Gastrocnemius medialis (tissue), 4 donors: Measurements from ENCODE around the gene MALRD1.

ENCODE experiments used
- POLR2A ChIP-seq, 2 donors: fragments of 450-650 bp; IDR thresholded peaks; one replicate each; pipeline ENCODE4 v1.6.1; 2017; ENCODE audit warnings: antibody characterized with exemption in 2 of 2, mild to moderate bottlenecking in 2 of 2, moderate library complexity in 2 of 2
- TF ChIP-seq, protein P1 (sequence below), 5 experiments: fragments of 450-650 bp in 3 of 5; fragments of 200-600 bp in 2 of 5; sonication (generic) in 2 of 5; IDR thresholded peaks in 4 of 5; conservative IDR thresholded peaks in 1 of 5; 1 replicate in 4 of 5; 2 replicates in 1 of 5; pipeline ENCODE4 v1.5.1; 2016 to 2019; ENCODE audit warnings: antibody characterized with exemption in 5 of 5, mild to moderate bottlenecking in 3 of 5, moderate library complexity in 3 of 5

DNA sequence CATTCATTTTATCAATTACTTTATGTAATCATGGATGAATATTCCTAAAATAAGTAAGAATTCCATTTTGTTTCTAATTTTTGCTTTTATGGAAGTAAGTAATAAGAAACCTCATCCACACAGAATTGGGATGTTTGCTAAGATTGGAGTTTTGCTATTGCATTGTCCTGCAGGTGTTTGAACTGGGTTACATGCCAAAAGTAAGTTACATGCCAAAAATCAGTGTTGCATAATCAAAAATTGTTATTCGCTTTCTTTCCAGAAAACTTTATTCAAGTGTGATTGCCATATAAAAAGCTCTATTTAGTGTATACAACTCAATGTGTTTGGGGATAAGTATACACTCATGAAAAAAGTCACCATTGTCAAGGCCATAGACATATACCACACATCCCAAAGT, 420.9 kb downstream of the MALRD1 start:
- TF ChIP-seq, protein P1, sequence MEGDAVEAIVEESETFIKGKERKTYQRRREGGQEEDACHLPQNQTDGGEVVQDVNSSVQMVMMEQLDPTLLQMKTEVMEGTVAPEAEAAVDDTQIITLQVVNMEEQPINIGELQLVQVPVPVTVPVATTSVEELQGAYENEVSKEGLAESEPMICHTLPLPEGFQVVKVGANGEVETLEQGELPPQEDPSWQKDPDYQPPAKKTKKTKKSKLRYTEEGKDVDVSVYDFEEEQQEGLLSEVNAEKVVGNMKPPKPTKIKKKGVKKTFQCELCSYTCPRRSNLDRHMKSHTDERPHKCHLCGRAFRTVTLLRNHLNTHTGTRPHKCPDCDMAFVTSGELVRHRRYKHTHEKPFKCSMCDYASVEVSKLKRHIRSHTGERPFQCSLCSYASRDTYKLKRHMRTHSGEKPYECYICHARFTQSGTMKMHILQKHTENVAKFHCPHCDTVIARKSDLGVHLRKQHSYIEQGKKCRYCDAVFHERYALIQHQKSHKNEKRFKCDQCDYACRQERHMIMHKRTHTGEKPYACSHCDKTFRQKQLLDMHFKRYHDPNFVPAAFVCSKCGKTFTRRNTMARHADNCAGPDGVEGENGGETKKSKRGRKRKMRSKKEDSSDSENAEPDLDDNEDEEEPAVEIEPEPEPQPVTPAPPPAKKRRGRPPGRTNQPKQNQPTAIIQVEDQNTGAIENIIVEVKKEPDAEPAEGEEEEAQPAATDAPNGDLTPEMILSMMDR (IDR thresholded peaks at IDR 0.05 in 4 of 5, conservative IDR thresholded peaks at IDR 0.05 in 1 of 5): no peak
- no peak for TF ChIP-seq POLR2A (IDR thresholded peaks at IDR 0.05)
